ENCODE data around the gene REXO2. TPM values are rescaled to one million over a fixed set of nuclear protein-coding genes. Genes with fewer than 3 reads are reported as not detected.

The REXO2 gene
- total and polyA plus RNA-seq, 2 of the 13 experiments (the other 11 are each of a cell fraction or from before 2014, with no cell fraction given) = 95.6 to 104 TPM

DNA sequence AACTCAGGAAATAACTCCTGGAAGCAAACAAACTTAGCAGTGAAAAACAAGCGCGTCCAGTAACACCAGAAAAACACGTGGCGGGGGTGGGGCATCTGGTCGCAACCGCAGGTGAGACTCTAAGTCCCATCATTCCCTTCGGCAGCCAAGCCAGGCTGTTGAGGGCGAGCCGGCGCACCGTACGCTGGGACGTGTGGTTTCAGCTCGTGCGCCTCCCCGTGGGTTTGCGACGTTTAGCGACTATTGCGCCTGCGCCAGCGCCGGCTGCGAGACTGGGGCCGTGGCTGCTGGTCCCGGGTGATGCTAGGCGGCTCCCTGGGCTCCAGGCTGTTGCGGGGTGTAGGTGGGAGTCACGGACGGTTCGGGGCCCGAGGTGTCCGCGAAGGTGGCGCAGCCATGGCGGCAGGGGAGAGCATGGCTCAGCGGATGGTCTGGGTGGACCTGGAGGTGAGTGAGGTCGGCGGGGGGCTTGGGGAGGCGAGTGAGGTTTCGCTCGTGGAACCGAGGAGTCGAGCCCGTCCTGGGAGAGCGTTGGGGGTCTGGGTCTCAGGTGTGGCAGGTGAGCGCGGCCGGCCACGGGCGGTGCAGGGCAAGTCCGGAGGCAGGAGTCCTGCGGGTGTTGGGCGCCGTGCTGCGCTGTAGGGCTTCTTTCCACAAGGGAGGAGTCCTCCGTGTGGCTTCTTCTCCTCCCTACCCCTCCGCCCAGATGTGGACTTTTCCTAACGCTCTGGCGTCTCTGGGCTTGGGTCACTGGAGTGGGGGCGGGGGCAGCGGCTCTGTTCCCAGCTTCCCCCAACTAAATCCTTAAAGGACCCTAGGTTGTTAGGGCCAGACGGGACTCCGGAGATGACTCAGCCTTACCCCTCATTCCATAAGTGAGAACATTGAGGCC, at the start of gene REXO2 (continued):
- TF ChIP-seq, protein P1, sequence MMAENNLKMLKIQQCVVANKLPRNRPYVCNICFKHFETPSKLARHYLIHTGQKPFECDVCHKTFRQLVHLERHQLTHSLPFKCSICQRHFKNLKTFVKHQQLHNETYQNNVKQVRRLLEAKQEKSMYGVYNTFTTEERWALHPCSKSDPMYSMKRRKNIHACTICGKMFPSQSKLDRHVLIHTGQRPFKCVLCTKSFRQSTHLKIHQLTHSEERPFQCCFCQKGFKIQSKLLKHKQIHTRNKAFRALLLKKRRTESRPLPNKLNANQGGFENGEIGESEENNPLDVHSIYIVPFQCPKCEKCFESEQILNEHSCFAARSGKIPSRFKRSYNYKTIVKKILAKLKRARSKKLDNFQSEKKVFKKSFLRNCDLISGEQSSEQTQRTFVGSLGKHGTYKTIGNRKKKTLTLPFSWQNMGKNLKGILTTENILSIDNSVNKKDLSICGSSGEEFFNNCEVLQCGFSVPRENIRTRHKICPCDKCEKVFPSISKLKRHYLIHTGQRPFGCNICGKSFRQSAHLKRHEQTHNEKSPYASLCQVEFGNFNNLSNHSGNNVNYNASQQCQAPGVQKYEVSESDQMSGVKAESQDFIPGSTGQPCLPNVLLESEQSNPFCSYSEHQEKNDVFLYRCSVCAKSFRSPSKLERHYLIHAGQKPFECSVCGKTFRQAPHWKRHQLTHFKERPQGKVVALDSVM (CRISPR knock-in tag; IDR thresholded peaks at IDR 0.05) = no peak
- TF ChIP-seq ONECUT2 (CRISPR knock-in tag; IDR thresholded peaks at IDR 0.05) (no peak), ZNF549 (CRISPR knock-in tag; IDR thresholded peaks at IDR 0.05) (no peak), CBX2 (IDR thresholded peaks at IDR 0.05; ENCODE audit: low read depth, low read length) (no peak), CBX2 (CRISPR knock-in tag; IDR thresholded peaks at IDR 0.05; ENCODE audit: low read depth) (no peak), NCOA2 (CRISPR knock-in tag; IDR thresholded peaks at IDR 0.05) (no peak; the same call in 1 of the 2 replicates), AFF4 (CRISPR knock-in tag; IDR thresholded peaks at IDR 0.05) (no peak), ZBTB37 (CRISPR knock-in tag; IDR thresholded peaks at IDR 0.05) (no peak), NRL (CRISPR knock-in tag; IDR thresholded peaks at IDR 0.05; ENCODE audit: borderline replicate concordance) (peak; percentile 94), ZBTB14 (CRISPR knock-in tag; IDR thresholded peaks at IDR 0.05) (no peak), NFE2L2 (IDR thresholded peaks at IDR 0.05; ENCODE audit: low read length) (no peak), CBX1 (IDR thresholded peaks at IDR 0.05; ENCODE audit: low read depth) (peak; percentile 39), NR1H2 (CRISPR knock-in tag; IDR thresholded peaks at IDR 0.05; ENCODE audit: borderline replicate concordance, low read depth) (no peak), ZSCAN21 (CRISPR knock-in tag; IDR thresholded peaks at IDR 0.05; ENCODE audit: borderline replicate concordance) (peak; percentile 90; the same call in 1 of the 2 replicates)
- TF ChIP-seq, protein P2, sequence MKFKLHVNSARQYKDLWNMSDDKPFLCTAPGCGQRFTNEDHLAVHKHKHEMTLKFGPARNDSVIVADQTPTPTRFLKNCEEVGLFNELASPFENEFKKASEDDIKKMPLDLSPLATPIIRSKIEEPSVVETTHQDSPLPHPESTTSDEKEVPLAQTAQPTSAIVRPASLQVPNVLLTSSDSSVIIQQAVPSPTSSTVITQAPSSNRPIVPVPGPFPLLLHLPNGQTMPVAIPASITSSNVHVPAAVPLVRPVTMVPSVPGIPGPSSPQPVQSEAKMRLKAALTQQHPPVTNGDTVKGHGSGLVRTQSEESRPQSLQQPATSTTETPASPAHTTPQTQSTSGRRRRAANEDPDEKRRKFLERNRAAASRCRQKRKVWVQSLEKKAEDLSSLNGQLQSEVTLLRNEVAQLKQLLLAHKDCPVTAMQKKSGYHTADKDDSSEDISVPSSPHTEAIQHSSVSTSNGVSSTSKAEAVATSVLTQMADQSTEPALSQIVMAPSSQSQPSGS (CRISPR knock-in tag; IDR thresholded peaks at IDR 0.05) = 0 out of 2 replicates have a peak, but pooled peaks have one; percentile 56
- TF ChIP-seq, protein P3, sequence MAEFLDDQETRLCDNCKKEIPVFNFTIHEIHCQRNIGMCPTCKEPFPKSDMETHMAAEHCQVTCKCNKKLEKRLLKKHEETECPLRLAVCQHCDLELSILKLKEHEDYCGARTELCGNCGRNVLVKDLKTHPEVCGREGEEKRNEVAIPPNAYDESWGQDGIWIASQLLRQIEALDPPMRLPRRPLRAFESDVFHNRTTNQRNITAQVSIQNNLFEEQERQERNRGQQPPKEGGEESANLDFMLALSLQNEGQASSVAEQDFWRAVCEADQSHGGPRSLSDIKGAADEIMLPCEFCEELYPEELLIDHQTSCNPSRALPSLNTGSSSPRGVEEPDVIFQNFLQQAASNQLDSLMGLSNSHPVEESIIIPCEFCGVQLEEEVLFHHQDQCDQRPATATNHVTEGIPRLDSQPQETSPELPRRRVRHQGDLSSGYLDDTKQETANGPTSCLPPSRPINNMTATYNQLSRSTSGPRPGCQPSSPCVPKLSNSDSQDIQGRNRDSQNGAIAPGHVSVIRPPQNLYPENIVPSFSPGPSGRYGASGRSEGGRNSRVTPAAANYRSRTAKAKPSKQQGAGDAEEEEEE (CRISPR knock-in tag; IDR thresholded peaks at IDR 0.05; ENCODE audit: borderline replicate concordance) = 0 out of 2 replicates have a peak, but pooled peaks have one; percentile 49

Data from HepG2 (cell line).